Thyroid gland (tissue), 4 donors: ENCODE measurements around the gene MOV10. TPM values are rescaled to one million over a fixed set of nuclear protein-coding genes. Genes with fewer than 3 reads are reported as not detected.
A peak's percentile ranks its signal among the peaks of the same experiment; 100 is the strongest.

Source experiments
- DNase-seq, 2 donors: peaks; one replicate each; pipeline ENCODE4 v3.0.0-alpha.2; 2019
- H3K27ac ChIP-seq, 3 donors: fragments of 200-600 bp; sonication (generic); 1 replicate in 2 of 3; 2 replicates in 1 of 3; pipeline ENCODE4 v1.5.1; 2016 to 2019; ENCODE audit warnings: mild to moderate bottlenecking in 1 of 3, moderate library complexity in 1 of 3
- H3K27me3 ChIP-seq: fragments of 200-600 bp; sonication (generic); one replicate; pipeline ENCODE4 v1.5.1; 2019
- H3K36me3 ChIP-seq, 2 donors: fragments of 200-600 bp; sonication (generic); one replicate each; pipeline ENCODE4 v1.5.1; 2016 to 2019
- H3K4me1 ChIP-seq, 2 donors: fragments of 200-600 bp; sonication (generic); one replicate each; pipeline ENCODE4 v1.5.1; 2017 to 2019
- H3K4me3 ChIP-seq, 3 donors: fragments of 200-600 bp; sonication (generic); replicated peaks in 1 of 3; 1 replicate in 2 of 3; 2 replicates in 1 of 3; pipeline ENCODE4 v1.5.1; 2016; ENCODE audit warnings: mild to moderate bottlenecking in 1 of 3
- H3K9me3 ChIP-seq: fragments of 200-600 bp; sonication (generic); one replicate; pipeline ENCODE4 v1.5.1; 2017
- POLR2A ChIP-seq, 2 donors: fragments of 450-650 bp; IDR thresholded peaks; one replicate each; pipeline ENCODE4 v1.6.1; 2017; ENCODE audit warnings: antibody characterized with exemption in 2 of 2, mild to moderate bottlenecking in 2 of 2, moderate library complexity in 1 of 2
- WGBS, 2 donors: methylation state at CpG; one replicate each; pipeline ENCODE4 v1.1.5; 2017; 5-methylcytosine and 5-hydroxymethylcytosine counted together
- intact Hi-C: fragments of 100-400 bp; cut with DNase I; formaldehyde crosslinking; loops from one replicate; pipeline ENCODE4 v1.15.1; 2023
- total RNA-seq, 4 donors: library from RNA; depleted of rRNA; stranded (reverse); fragments of >200 nt; gene quantifications; one replicate each; pipeline ENCODE4 v1.2.3, GENCODE V29; 2016
- TF ChIP-seq, protein P1 (sequence below), 6 experiments: fragments of 200-600 bp in 3 of 6; fragments of 450-650 bp in 3 of 6; sonication (generic) in 3 of 6; IDR thresholded peaks; one replicate each; pipeline ENCODE4 v1.5.1; 2016 to 2019; ENCODE audit warnings: antibody characterized with exemption in 6 of 6, mild to moderate bottlenecking in 2 of 6, inconsistent platforms in 1 of 6, moderate library complexity in 1 of 6

MOV10 gene
- total RNA-seq, 4 donors from 2014 or later, result 20.2 to 27.7 (median 27.5) TPM

DNA sequence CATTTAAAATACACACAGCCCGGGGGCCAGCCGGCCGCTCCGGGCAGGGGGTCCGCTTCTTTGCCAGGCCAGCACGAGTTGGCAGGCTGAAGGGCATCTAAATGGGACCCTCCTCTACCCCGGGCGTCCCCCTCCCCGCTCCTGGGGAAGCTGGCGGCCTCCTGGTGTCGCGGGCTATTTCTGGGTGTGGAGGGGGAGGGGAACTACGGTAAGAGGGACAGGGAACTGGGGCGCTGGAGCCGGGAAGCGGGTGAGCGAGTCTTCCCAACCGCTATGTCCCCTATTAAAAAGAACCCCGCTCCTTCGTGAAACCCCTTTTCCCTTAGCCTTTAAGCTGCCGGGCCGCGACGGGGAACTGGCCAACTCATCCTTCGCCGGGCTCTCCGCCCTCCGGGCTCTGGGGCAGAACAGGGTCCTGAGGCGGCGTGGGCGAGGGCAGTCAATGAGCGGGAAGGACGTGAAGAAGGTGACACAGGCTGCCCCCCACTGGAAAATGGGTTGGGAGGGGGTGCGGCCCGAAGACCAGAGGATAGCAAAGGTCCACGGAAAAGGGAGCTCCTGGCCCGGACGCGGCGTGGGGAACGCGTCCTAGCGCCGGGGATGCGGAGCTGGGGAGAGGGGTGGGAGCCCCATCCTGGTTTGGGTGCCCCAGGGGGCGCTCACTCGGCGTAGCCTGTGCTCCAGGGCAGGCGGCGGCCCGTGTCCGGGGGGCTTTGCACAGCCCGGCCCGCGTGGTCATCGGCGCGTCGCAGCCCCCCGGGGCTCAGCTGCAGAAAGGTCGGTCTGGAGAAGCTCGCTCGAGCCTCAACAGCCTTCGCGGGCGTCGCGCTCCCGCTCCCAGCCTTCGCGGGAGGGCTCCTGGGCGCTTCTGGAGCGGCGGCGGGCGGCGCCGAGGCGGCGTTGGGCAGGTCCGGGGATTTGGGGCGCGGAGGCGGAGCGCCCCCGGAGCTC lies 40.1 kb downstream of the MOV10 start:
- WGBS, 2 donors, result 1% methylated on average over 22 to 36 of the region's 86 CpGs
- H3K4me1 ChIP-seq, result peaks cover 21 to 25% of the 10 kb centered on the region in 2 donors
- H3K36me3 ChIP-seq, result no peaks in the 10 kb centered on the region
- DNase-seq, result peak; percentile 32 to 43
- intact Hi-C loops, result loop anchor here (5.0 kb wide), 1 partner anchor 97 kb away; the partner anchor contains the start of genes CAPZA1 and ST7L
- peak in 1 of 2 donors; percentile 44 for TF ChIP-seq POLR2A (IDR thresholded peaks at IDR 0.05)
- TF ChIP-seq, protein P1, sequence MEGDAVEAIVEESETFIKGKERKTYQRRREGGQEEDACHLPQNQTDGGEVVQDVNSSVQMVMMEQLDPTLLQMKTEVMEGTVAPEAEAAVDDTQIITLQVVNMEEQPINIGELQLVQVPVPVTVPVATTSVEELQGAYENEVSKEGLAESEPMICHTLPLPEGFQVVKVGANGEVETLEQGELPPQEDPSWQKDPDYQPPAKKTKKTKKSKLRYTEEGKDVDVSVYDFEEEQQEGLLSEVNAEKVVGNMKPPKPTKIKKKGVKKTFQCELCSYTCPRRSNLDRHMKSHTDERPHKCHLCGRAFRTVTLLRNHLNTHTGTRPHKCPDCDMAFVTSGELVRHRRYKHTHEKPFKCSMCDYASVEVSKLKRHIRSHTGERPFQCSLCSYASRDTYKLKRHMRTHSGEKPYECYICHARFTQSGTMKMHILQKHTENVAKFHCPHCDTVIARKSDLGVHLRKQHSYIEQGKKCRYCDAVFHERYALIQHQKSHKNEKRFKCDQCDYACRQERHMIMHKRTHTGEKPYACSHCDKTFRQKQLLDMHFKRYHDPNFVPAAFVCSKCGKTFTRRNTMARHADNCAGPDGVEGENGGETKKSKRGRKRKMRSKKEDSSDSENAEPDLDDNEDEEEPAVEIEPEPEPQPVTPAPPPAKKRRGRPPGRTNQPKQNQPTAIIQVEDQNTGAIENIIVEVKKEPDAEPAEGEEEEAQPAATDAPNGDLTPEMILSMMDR (IDR thresholded peaks at IDR 0.05), result peak in 1 of 6 experiments; percentile 6
- peak overlapping the region in 2 of 3 donors; percentile 49 to 64 for H3K27ac ChIP-seq
- H3K4me3 ChIP-seq, result peak overlapping the region; percentile 51 to 91 (median 63)
- H3K27me3 ChIP-seq, result no peaks in the 10 kb centered on the region
- no peaks in the 10 kb centered on the region for H3K9me3 ChIP-seq

DNA sequence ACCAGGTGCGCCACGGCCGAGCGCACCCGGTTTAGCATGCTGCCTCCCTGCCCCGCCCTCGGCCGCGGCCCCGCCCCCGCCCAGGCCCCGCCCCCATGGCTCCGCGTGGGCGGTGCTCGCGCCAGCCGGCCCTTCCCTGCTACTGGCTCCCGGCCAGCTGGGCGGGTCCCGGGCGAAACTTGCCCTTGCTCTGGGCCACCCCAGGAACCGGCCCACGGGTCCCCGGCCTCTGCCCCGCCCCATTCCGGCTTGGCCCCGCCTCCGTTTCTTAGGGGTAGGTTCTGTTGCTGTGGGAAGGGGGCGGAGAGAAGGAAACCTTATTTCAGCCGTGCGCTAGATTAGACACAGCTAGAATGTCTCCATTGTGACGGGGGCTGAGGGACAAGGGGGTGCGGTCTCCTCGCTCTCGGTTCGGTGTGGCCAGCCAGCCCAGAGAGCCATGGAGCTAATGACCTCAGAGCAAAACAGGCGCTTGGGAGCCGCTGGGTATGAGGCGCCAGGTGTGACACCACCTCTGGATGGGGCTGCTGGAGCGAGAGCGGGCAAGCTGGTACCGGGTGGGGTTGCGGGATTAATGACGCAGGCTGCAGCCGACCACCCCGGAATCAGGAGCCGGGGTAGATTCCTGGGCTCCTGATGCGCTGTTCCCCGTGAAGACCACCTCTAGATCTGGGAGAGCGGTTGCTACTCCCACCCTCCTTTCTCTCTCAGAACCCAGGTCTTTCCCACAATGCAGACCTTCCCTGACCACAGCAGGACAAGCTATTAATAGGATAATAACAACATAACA lies 41.0 kb downstream of the MOV10 start, which contains the start of gene PPM1J:
PPM1J (minus strand) TSS at position 69 of the 790 bp plus-strand sequence; CDS start at position 38, 31 bp downstream.
- 1 to 2% methylated on average over 14 to 24 of the region's 51 CpGs for WGBS, 2 donors
- Histone ChIP-seq H3K9me3 (no peaks in the 10 kb centered on the region), H3K36me3 (no peaks in the 10 kb centered on the region), H3K4me1 (peaks cover 21 to 25% of the 10 kb centered on the region in 2 donors), H3K27ac (peak within 1 kb of the TSS; percentile 47 to 64 (median 49)), H3K27me3 (no peaks in the 10 kb centered on the region), H3K4me3 (peak within 1 kb of the TSS; percentile 60 to 91 (median 63))
- TF ChIP-seq, protein P1 (IDR thresholded peaks at IDR 0.05), result no peak
- peak in 1 of 2 donors; percentile 73 for TF ChIP-seq POLR2A (IDR thresholded peaks at IDR 0.05)
- DNase-seq, result peak; percentile 99 to 100
- intact Hi-C loops, result loop anchor here (2.0 kb wide), 1 partner anchor 89 kb away; no protein-coding TSS in a partner anchor

DNA sequence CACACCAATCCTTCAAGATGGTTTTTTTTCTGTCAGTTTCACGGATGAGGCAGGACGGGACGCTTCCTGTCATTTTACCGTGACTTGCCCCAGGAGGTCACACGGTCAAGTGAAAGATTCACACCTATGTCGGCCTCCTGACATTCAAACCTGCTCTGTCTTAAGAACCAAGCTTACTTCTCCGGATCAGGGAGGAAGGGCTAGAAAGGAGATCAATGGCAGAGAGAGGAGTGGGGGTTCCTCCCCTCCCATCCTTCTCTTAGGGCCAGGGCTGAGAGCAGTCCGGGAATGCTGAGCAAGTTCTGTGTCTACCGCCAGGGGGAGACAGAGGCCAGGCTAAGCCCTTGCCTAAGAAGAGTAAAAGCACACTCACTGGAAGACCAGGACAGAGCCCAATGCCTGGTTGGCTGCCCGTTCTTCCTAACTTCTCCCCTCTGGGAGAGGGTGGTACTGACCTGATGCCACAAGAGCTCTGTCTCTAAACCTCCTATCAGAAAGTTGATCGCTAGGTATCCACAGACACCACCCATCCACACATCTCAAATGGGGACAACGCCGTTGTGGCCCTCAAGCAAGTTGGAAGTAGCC lies 41.8 kb downstream of the MOV10 start:
- Histone ChIP-seq H3K4me3 (peak overlapping the region in 2 of 3 donors; percentile 60 to 63), H3K4me1 (peaks cover 21 to 25% of the 10 kb centered on the region in 2 donors), H3K36me3 (no peaks in the 10 kb centered on the region), H3K27ac (peak overlapping the region; percentile 19 to 64 (median 47)), H3K27me3 (no peaks in the 10 kb centered on the region), H3K9me3 (no peaks in the 10 kb centered on the region)
- peak; percentile 86 to 89 for DNase-seq
- intact Hi-C loops, result loop anchor here (2.0 kb wide), 1 partner anchor 89 kb away; no protein-coding TSS in a partner anchor
- no peak for TF ChIP-seq POLR2A (IDR thresholded peaks at IDR 0.05)
- TF ChIP-seq, protein P1 (IDR thresholded peaks at IDR 0.05), result peak; percentile 76 to 98 (median 94)
- WGBS, 2 donors, result 14 to 17% methylated on average over 13 of the region's 13 CpGs

DNA sequence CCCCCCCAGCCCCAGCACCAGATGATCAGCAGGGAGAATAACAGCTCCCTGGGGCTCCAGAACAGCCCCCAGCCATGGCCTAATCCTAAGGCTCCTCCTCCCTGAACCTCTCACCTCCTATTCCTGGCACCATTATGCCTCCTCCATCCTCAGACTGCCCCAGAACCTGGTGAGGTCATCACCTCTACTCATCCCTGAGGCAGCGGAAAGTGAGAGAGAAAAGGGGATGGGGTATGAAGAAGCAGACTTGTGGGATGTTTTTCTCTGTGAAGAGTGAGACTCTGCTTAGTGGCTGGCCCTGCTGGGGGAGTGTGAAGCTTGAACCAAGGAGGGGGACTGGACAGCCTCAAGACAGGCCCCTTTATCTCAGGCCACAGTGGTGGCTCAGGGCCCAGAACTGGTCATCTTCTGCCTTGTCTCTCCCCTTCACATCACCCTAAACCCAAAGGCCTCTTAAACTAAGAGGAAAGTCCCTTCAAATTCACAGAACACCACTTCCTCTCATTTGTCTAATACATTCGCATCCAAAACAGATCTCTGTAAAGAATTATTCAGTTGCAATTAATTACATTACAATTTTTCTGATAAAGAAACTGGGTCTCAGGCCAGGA lies 42.9 kb downstream of the MOV10 start:
- H3K27me3 ChIP-seq, result no peaks in the 10 kb centered on the region
- no peak overlapping the region for H3K27ac ChIP-seq
- no peak for TF ChIP-seq POLR2A (IDR thresholded peaks at IDR 0.05)
- TF ChIP-seq, protein P1 (IDR thresholded peaks at IDR 0.05), result no peak
- no peaks in the 10 kb centered on the region for H3K9me3 ChIP-seq
- H3K4me3 ChIP-seq, result no peak overlapping the region
- 87 to 93% methylated on average over 2 of the region's 2 CpGs for WGBS, 2 donors
- DNase-seq, result no peak
- intact Hi-C loops, result loop anchor here (2.0 kb wide), 1 partner anchor 87 kb away; no protein-coding TSS in a partner anchor
- H3K4me1 ChIP-seq, result peaks cover 25 to 28% of the 10 kb centered on the region in 2 donors
- no peaks in the 10 kb centered on the region for H3K36me3 ChIP-seq
